Adrenal gland (tissue), 12 donors: Measurements from ENCODE around the gene FASN. TPM values are rescaled to one million over a fixed set of nuclear protein-coding genes. Genes with fewer than 3 reads are reported as not detected.

Source experiments
- DNase-seq, 7 donors: peaks; one replicate each; pipeline ENCODE4 v3.0.0-alpha.2; 2019 to 2020
- H3K27ac ChIP-seq, 5 donors: fragments of 200-600 bp; sonication (generic) in 4 of 5; 1 replicate in 3 of 5; 2 replicates in 2 of 5; pipeline versions ENCODE4 v1.5.1 to v1.8.0; 2016 to 2020; ENCODE audit warnings: mild to moderate bottlenecking in 1 of 5
- H3K27me3 ChIP-seq: fragments of 200-600 bp; 2 replicates; pipeline ENCODE4 v1.8.0; 2021
- H3K36me3 ChIP-seq, 2 donors: fragments of 200-600 bp; replicated peaks in 1 of 2; 1 replicate in 1 of 2; 2 replicates in 1 of 2; pipeline versions ENCODE4 v1.5.1 to v1.8.0; 2018 to 2022
- H3K4me1 ChIP-seq, 2 donors: fragments of 200-600 bp; replicated peaks in 1 of 2; 1 replicate in 1 of 2; 2 replicates in 1 of 2; pipeline versions ENCODE4 v1.5.1 to v1.8.0; 2018 to 2021
- H3K4me3 ChIP-seq, 4 donors: fragments of 200-600 bp; sonication (generic) in 3 of 4; one replicate each; pipeline ENCODE4 v1.5.1; 2016 to 2018
- H3K9me3 ChIP-seq, 3 donors: fragments of 200-600 bp; sonication (generic) in 1 of 3; replicated peaks in 1 of 3; 1 replicate in 2 of 3; 2 replicates in 1 of 3; pipeline versions ENCODE4 v1.5.1 to v1.8.0; 2016 to 2021
- POLR2A ChIP-seq, 2 donors: fragments of 450-650 bp; IDR thresholded peaks; one replicate each; pipeline ENCODE4 v1.6.1; 2017; ENCODE audit warnings: antibody characterized with exemption in 2 of 2, mild to moderate bottlenecking in 2 of 2, moderate library complexity in 1 of 2
- WGBS, 4 donors: extraction: QIAGEN DNeasy Blood & Tissue Kit in 2 of 4; methylation state at CpG; one replicate each; pipeline versions ENCODE4 v1.1.5 to v1.1.7; 2013 to 2017; 5-methylcytosine and 5-hydroxymethylcytosine counted together
- intact Hi-C, 2 donors: fragments of 100-400 bp; cut with DNase I; formaldehyde crosslinking; loops; one replicate each; pipeline versions ENCODE4 v1.14.1 to v1.15.0; 2022 to 2023
- polyA plus RNA-seq, 3 donors: library from polyadenylated mRNA; stranded (reverse); fragments of 200-250 nt in 2 of 3; fragments of 350-450 nt in 1 of 3; fragmentation: Illumina TruSeq in 1 of 3; extraction: RNeasy Lipid Tissue Mini Kit (QIAGEN cat#74804) in 1 of 3; gene quantifications; one replicate each; pipeline ENCODE4 v1.2.3, GENCODE V29; 2013 to 2014
- total RNA-seq, 9 donors: library from RNA; depleted of rRNA in 4 of 9; stranded (reverse); fragments of >200 nt in 4 of 9; fragments of 120-200 nt in 1 of 9; fragmentation: NEBNext Ultra II Directional in 1 of 9; extraction: Animal tissue kit (Norgen Biotek cat#: 25700) in 1 of 9; gene quantifications; one replicate each; pipeline versions ENCODE4 v1.1.0 to v1.2.4, GENCODE V29; 2013 to 2023
- TF ChIP-seq, protein P1 (sequence below), 6 experiments: fragments of 450-650 bp in 4 of 6; fragments of 200-600 bp in 2 of 6; sonication (generic) in 1 of 6; IDR thresholded peaks; 1 replicate in 5 of 6; 2 replicates in 1 of 6; pipeline versions ENCODE4 v1.5.1 to v1.8.0; 2016 to 2021; ENCODE audit warnings: antibody characterized with exemption in 6 of 6, mild to moderate bottlenecking in 2 of 6, moderate library complexity in 1 of 6
- donor health status: healthy with polysubstance abuse.
- donor health status: Bipolar disorder and iron deficiency.
- donor health status: DM: yes; HTN: yes; CAD: no.
- donor health status: DM: no; HTN: no; CAD: no.
- donor health status: DM: no; HTN: no; CAD: no.
- donor health status: DM: yes; HTN: yes; CAD: no.

The FASN gene
- total and polyA plus RNA-seq, 12 donors, result 18.9 to 276 (median 79.7) TPM

DNA sequence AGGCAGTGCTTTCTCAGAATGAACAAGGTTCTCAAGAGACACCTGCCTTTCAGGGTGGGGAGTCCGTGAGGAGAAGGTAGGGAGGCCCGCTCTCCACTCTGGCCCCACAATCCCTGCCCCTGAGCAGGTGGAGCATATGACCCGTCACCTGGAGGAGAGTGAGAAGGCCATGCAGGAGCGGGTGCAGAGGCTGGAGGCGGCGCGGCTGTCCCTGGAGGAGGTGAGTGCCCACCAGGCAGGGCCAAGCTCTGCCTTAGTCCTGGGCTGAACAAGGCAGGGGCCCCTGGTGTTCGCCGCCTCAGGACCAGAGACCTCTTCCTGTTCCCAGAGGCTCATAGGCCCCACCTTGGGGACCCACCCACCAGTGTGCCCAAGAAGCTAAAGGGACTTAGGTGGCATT lies 69.1 kb downstream of the FASN start:
- WGBS, 4 donors, result 97 to 100% methylated on average over 9 of the region's 9 CpGs; no CpG with 5 or more reads in 2 of the 4 donors
- Histone ChIP-seq H3K36me3 (no peaks in the 10 kb centered on the region), H3K9me3 (no peaks in the 10 kb centered on the region), H3K4me1 (peaks cover 3 to 16% of the 10 kb centered on the region in 2 donors), H3K27ac (no peak overlapping the region), H3K27me3 (no peaks in the 10 kb centered on the region), H3K4me3 (no peak overlapping the region)
- intact Hi-C loops, result loop anchor here (5.0 to 10.0 kb wide), 2 partner anchors 123 to 266 kb away; no protein-coding TSS in a partner anchor
- TF ChIP-seq POLR2A (IDR thresholded peaks at IDR 0.05), result no peak
- TF ChIP-seq, protein P1, sequence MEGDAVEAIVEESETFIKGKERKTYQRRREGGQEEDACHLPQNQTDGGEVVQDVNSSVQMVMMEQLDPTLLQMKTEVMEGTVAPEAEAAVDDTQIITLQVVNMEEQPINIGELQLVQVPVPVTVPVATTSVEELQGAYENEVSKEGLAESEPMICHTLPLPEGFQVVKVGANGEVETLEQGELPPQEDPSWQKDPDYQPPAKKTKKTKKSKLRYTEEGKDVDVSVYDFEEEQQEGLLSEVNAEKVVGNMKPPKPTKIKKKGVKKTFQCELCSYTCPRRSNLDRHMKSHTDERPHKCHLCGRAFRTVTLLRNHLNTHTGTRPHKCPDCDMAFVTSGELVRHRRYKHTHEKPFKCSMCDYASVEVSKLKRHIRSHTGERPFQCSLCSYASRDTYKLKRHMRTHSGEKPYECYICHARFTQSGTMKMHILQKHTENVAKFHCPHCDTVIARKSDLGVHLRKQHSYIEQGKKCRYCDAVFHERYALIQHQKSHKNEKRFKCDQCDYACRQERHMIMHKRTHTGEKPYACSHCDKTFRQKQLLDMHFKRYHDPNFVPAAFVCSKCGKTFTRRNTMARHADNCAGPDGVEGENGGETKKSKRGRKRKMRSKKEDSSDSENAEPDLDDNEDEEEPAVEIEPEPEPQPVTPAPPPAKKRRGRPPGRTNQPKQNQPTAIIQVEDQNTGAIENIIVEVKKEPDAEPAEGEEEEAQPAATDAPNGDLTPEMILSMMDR (IDR thresholded peaks at IDR 0.05), result no peak
- no peak for DNase-seq

Other genes starting within 250 kb of the FASN start
- 1,000 to 10,000 TPM in 5 of 9 donors, 100 to 1,000 TPM in 4; 583 to 2,018 (median 1,095) TPM for gene P4HB, start 237.7 kb downstream of the FASN start, total RNA-seq
- 1,000 to 10,000 TPM in 1 of 3 donors, 100 to 1,000 TPM in 2; 546 to 2,717 (median 747) TPM for gene P4HB, start 237.7 kb downstream of the FASN start, polyA plus RNA-seq
- gene ARHGDIA, start 226.9 kb downstream of the FASN start, total RNA-seq, result 100 to 1,000 TPM; 123 to 491 (median 203) TPM
- gene ARHGDIA, start 226.9 kb downstream of the FASN start, polyA plus RNA-seq, result 100 to 1,000 TPM; 180 to 324 (median 250) TPM
- gene ALYREF, start 206.7 kb downstream of the FASN start, total RNA-seq, result 10 to 100 TPM; 15.2 to 69.3 (median 45.1) TPM
- gene ALYREF, start 206.7 kb downstream of the FASN start, polyA plus RNA-seq, result 10 to 100 TPM; 13.0 to 28.2 (median 15.2) TPM
- gene ANAPC11, start 206.5 kb downstream of the FASN start, total RNA-seq, result 100 to 1,000 TPM; 102 to 226 (median 134) TPM
- gene ANAPC11, start 206.5 kb downstream of the FASN start, polyA plus RNA-seq, result 100 to 1,000 TPM in 2 of 3 donors, 10 to 100 TPM in 1; 21.2 to 242 (median 112) TPM
- gene NPB, start 196.0 kb downstream of the FASN start, total RNA-seq, result 1 to 10 TPM in 1 of 9 donors, under 1 TPM in 4, not detected in 4; 0.18 to 2.5 (median 0.42) TPM
- gene NPB, start 196.0 kb downstream of the FASN start, polyA plus RNA-seq, result under 1 TPM; 0.07 to 0.57 (median 0.24) TPM
- gene PCYT2, start 186.8 kb downstream of the FASN start, total RNA-seq, result 10 to 100 TPM; 19.8 to 31.6 (median 29.0) TPM
- gene PCYT2, start 186.8 kb downstream of the FASN start, polyA plus RNA-seq, result 10 to 100 TPM; 32.5 to 41.2 (median 37.5) TPM
- gene SIRT7, start 180.1 kb downstream of the FASN start, total RNA-seq, result 10 to 100 TPM; 10.4 to 25.2 (median 14.6) TPM
- 10 to 100 TPM in 2 of 3 donors, 1 to 10 TPM in 1; 4.2 to 49.8 (median 33.3) TPM for gene SIRT7, start 180.1 kb downstream of the FASN start, polyA plus RNA-seq
- gene MAFG, start 170.5 kb downstream of the FASN start, total RNA-seq, result 10 to 100 TPM; 10.5 to 44.5 (median 25.0) TPM
- 10 to 100 TPM in 1 of 3 donors, 1 to 10 TPM in 2; 7.7 to 13.0 (median 8.9) TPM for gene MAFG, start 170.5 kb downstream of the FASN start, polyA plus RNA-seq
- gene PYCR1, start 160.9 kb downstream of the FASN start, total RNA-seq, result 10 to 100 TPM in 1 of 9 donors, 1 to 10 TPM in 7, under 1 TPM in 1; 0.79 to 10.2 (median 5.1) TPM
- gene PYCR1, start 160.9 kb downstream of the FASN start, polyA plus RNA-seq, result 1 to 10 TPM; 1.8 to 5.4 (median 2.0) TPM
- not detected for gene MYADML2, start 151.0 kb downstream of the FASN start, total RNA-seq
- not detected for gene MYADML2, start 151.0 kb downstream of the FASN start, polyA plus RNA-seq
- 1 to 10 TPM in 3 of 9 donors, under 1 TPM in 4, not detected in 2; 0.11 to 9.7 (median 0.95) TPM for gene NOTUM, start 137.0 kb downstream of the FASN start, total RNA-seq
- gene NOTUM, start 137.0 kb downstream of the FASN start, polyA plus RNA-seq, result under 1 TPM in 2 of 3 donors, not detected in 1; 0.07 to 0.40 TPM
- 10 to 100 TPM; 19.9 to 45.9 (median 27.5) TPM for gene ASPSCR1, start 120.6 kb downstream of the FASN start, total RNA-seq
- 100 to 1,000 TPM in 1 of 3 donors, 10 to 100 TPM in 2; 10.2 to 177 (median 96.5) TPM for gene ASPSCR1, start 120.6 kb downstream of the FASN start, polyA plus RNA-seq
- gene CENPX, start 75.4 kb downstream of the FASN start, total RNA-seq, result 10 to 100 TPM; 24.3 to 75.9 (median 47.0) TPM
- 10 to 100 TPM; 11.2 to 70.9 (median 58.3) TPM for gene CENPX, start 75.4 kb downstream of the FASN start, polyA plus RNA-seq
- 10 to 100 TPM in 6 of 9 donors, 1 to 10 TPM in 3; 3.0 to 24.2 (median 11.0) TPM for gene LRRC45, start 74.9 kb downstream of the FASN start, total RNA-seq
- gene LRRC45, start 74.9 kb downstream of the FASN start, polyA plus RNA-seq, result 10 to 100 TPM in 2 of 3 donors, 1 to 10 TPM in 1; 1.2 to 24.5 (median 15.4) TPM
- 10 to 100 TPM in 1 of 9 donors, 1 to 10 TPM in 8; 3.0 to 13.5 (median 4.5) TPM for gene RAC3, start 66.6 kb downstream of the FASN start, total RNA-seq
- gene RAC3, start 66.6 kb downstream of the FASN start, polyA plus RNA-seq, result 10 to 100 TPM in 1 of 3 donors, 1 to 10 TPM in 2; 1.6 to 10.5 (median 9.0) TPM
- gene DCXR, start 60.5 kb downstream of the FASN start, total RNA-seq, result 100 to 1,000 TPM in 6 of 9 donors, 10 to 100 TPM in 3; 66.9 to 183 (median 107) TPM
- gene DCXR, start 60.5 kb downstream of the FASN start, polyA plus RNA-seq, result 100 to 1,000 TPM in 1 of 3 donors, 10 to 100 TPM in 2; 67.7 to 163 (median 96.0) TPM
- 10 to 100 TPM; 21.2 to 69.5 (median 47.3) TPM for gene RFNG, start 46.4 kb downstream of the FASN start, total RNA-seq
- 10 to 100 TPM; 21.2 to 78.0 (median 74.0) TPM for gene RFNG, start 46.4 kb downstream of the FASN start, polyA plus RNA-seq
- gene GPS1, start 46.3 kb downstream of the FASN start, total RNA-seq, result 100 to 1,000 TPM in 7 of 9 donors, 10 to 100 TPM in 2; 77.4 to 130 (median 112) TPM
- gene GPS1, start 46.3 kb downstream of the FASN start, polyA plus RNA-seq, result 100 to 1,000 TPM in 2 of 3 donors, 10 to 100 TPM in 1; 37.4 to 305 (median 246) TPM
- gene DUS1L, start 32.4 kb downstream of the FASN start, total RNA-seq, result 100 to 1,000 TPM in 1 of 9 donors, 10 to 100 TPM in 8; 62.0 to 109 (median 74.5) TPM
- gene DUS1L, start 32.4 kb downstream of the FASN start, polyA plus RNA-seq, result 100 to 1,000 TPM in 2 of 3 donors, 10 to 100 TPM in 1; 38.5 to 397 (median 291) TPM
- 10 to 100 TPM; 12.2 to 51.3 (median 25.1) TPM for gene CCDC57, start 114.6 kb upstream of the FASN start, total RNA-seq
- 100 to 1,000 TPM in 2 of 3 donors, 1 to 10 TPM in 1; 7.1 to 275 (median 129) TPM for gene CCDC57, start 114.6 kb upstream of the FASN start, polyA plus RNA-seq
- 10 to 100 TPM in 8 of 9 donors, 1 to 10 TPM in 1; 5.3 to 58.6 (median 36.7) TPM for gene SLC16A3, start 130.8 kb upstream of the FASN start, total RNA-seq
- gene SLC16A3, start 130.8 kb upstream of the FASN start, polyA plus RNA-seq, result 10 to 100 TPM in 2 of 3 donors, 1 to 10 TPM in 1; 2.7 to 14.4 (median 10.5) TPM
- gene CSNK1D, start 175.5 kb upstream of the FASN start, total RNA-seq, result 100 to 1,000 TPM in 4 of 9 donors, 10 to 100 TPM in 5; 23.7 to 185 (median 70.0) TPM
- 100 to 1,000 TPM; 126 to 171 (median 153) TPM for gene CSNK1D, start 175.5 kb upstream of the FASN start, polyA plus RNA-seq
- gene CD7, start 219.4 kb upstream of the FASN start, total RNA-seq, result 1 to 10 TPM in 6 of 9 donors, under 1 TPM in 2, not detected in 1; 0.11 to 4.1 (median 1.6) TPM
- gene CD7, start 219.4 kb upstream of the FASN start, polyA plus RNA-seq, result 1 to 10 TPM in 2 of 3 donors, not detected in 1; 1.1 to 4.2 TPM
- gene SECTM1, start 235.5 kb upstream of the FASN start, total RNA-seq, result 10 to 100 TPM in 5 of 9 donors, 1 to 10 TPM in 4; 1.2 to 24.3 (median 10.6) TPM
- gene SECTM1, start 235.5 kb upstream of the FASN start, polyA plus RNA-seq, result 1 to 10 TPM; 1.4 to 4.3 (median 3.7) TPM